A673 (cell line): ENCODE results near the gene CHMP2A. TPM values are rescaled to one million over a fixed set of nuclear protein-coding genes. Genes with fewer than 3 reads are reported as not detected.

Experiments used
- BruUV-seq: library from RNA; stranded (reverse); fragments of 400-500 nt; replicated peaks from 2 replicates; lab custom pipeline; 2021; lab: Mats Ljungman, UMichigan
- CTCF ChIA-PET: fragments of 300-600 bp; sonication (Branson Sonifier 250); formaldehyde crosslinking; loops from one replicate; lab custom pipeline; 2022; ENCODE audit warnings: antibody characterized with exemption; lab: Charles Lee
- POLR2A ChIA-PET: fragments of 300-600 bp; sonication (Branson Sonifier 250); formaldehyde crosslinking; loops from one replicate; lab custom pipeline; 2022; ENCODE audit warnings: antibody characterized with exemption; ENCODE audit not compliant: low non-redundant PET; lab: Charles Lee
- DNase-seq: peaks from one replicate; pipeline ENCODE4 v3.0.0-alpha.2; 2015; ENCODE audit warnings: low spot score
- H3K27ac ChIP-seq: fragments of 200-600 bp; sonication (generic); 2 replicates; pipeline ENCODE4 v1.5.1; 2016; ENCODE audit warnings: mixed run types, low read depth, mild to moderate bottlenecking, mixed read lengths, antibody characterized with exemption, low read length; ENCODE audit not compliant: poor library complexity, severe bottlenecking
- H3K27me3 ChIP-seq: fragments of 200-600 bp; sonication (generic); replicated peaks from 2 replicates; pipeline ENCODE4 v1.6.1; 2017; ENCODE audit warnings: mixed run types, low read depth, mild to moderate bottlenecking, mixed read lengths, antibody characterized with exemption, low read length; ENCODE audit not compliant: insufficient read depth, poor library complexity
- H3K36me3 ChIP-seq: fragments of 200-600 bp; sonication (generic); 2 replicates; pipeline ENCODE4 v1.6.1; 2016; ENCODE audit warnings: mixed run types, mild to moderate bottlenecking, mixed read lengths, antibody characterized with exemption, low read length; ENCODE audit not compliant: insufficient read depth, poor library complexity, severe bottlenecking
- H3K4me1 ChIP-seq: fragments of 200-600 bp; sonication (generic); 2 replicates; pipeline ENCODE4 v1.6.1; 2017; ENCODE audit warnings: mixed run types, mild to moderate bottlenecking, mixed read lengths, antibody characterized with exemption, low read length; ENCODE audit not compliant: insufficient read depth, poor library complexity, severe bottlenecking
- H3K4me3 ChIP-seq: fragments of 200-600 bp; sonication (generic); 2 replicates; pipeline ENCODE4 v1.5.1; 2016; ENCODE audit warnings: low read depth, mixed run types, mild to moderate bottlenecking, mixed read lengths, low read length; ENCODE audit not compliant: poor library complexity, severe bottlenecking
- H3K9me3 ChIP-seq: fragments of 200-600 bp; sonication (generic); 2 replicates; pipeline ENCODE4 v1.6.1; 2016; ENCODE audit warnings: mixed run types, low read depth, mild to moderate bottlenecking, mixed read lengths, antibody characterized with exemption, low read length; ENCODE audit not compliant: poor library complexity, severe bottlenecking
- CTCF ChIP-seq: fragments of 300-800, 200-600 bp; sonication (generic); conservative IDR thresholded peaks from 2 replicates; pipeline ENCODE4 v1.5.1; 2017; ENCODE audit warnings: low read depth, mild to moderate bottlenecking, antibody characterized with exemption, low read length, moderate library complexity, mixed read lengths
- EZH2 ChIP-seq: fragments of 200-600 bp; sonication (generic); IDR thresholded peaks from 2 replicates; pipeline ENCODE4 v1.6.1; 2017; ENCODE audit warnings: borderline replicate concordance, low read depth, mild to moderate bottlenecking, mixed read lengths, antibody characterized with exemption, low read length; ENCODE audit not compliant: poor library complexity, severe bottlenecking
- intact Hi-C: fragments of 100-400 bp; cut with micrococcal nuclease; formaldehyde crosslinking; loops from one replicate; pipeline ENCODE4 v1.10.0; 2022; ENCODE audit not compliant: unreplicated experiment
- total RNA-seq: library from RNA; stranded (reverse); gene quantifications from 2 replicates; pipeline ENCODE4 v1.2.3, GENCODE V29; 2021

Gene CHMP2A
- total RNA-seq, 1 experiment from 2014 or later = 57.6 TPM

GRCh38 chr19:58572026-58572817, 17.3 kb upstream of the CHMP2A start:
- ChIA-PET POLR2A (interaction anchor here (0.5 to 0.6 kb wide), 2 partner anchors 17 to 50 kb away, joined by 5 to 18 read pairs; no protein-coding TSS in a partner anchor), CTCF (no interaction called here)
- no peak for DNase-seq
- Histone ChIP-seq H3K27me3 (no peaks in the 10 kb centered on the region), H3K4me3 (peak overlapping the region; percentile 52), H3K36me3 (peaks cover 2% of the 10 kb centered on the region), H3K4me1 (peaks cover 10% of the 10 kb centered on the region), H3K27ac (peak overlapping the region; percentile 96), H3K9me3 (no peaks in the 10 kb centered on the region)
- TF ChIP-seq EZH2 (no peak), CTCF (no peak)
- intact Hi-C loops = no loop called here
- no TSS peak for BruUV-seq

GRCh38 chr19:58571575-58571947, 16.7 kb upstream of the CHMP2A start:
- Histone ChIP-seq H3K27ac (no peak overlapping the region), H3K27me3 (no peaks in the 10 kb centered on the region), H3K9me3 (no peaks in the 10 kb centered on the region), H3K36me3 (peaks cover 2% of the 10 kb centered on the region), H3K4me3 (no peak overlapping the region), H3K4me1 (peaks cover 10% of the 10 kb centered on the region)
- ChIA-PET CTCF (no interaction called here), POLR2A (no interaction called here)
- no peak for TF ChIP-seq CTCF
- no peak for TF ChIP-seq EZH2
- intact Hi-C loops = no loop called here
- no peak for DNase-seq
- BruUV-seq = no TSS peak

- no TSS peak for BruUV-seq
- H3K9me3 ChIP-seq = no peaks in the 10 kb centered on the region
- intact Hi-C loops = no loop called here
- peaks cover 2% of the 10 kb centered on the region for H3K36me3 ChIP-seq
- H3K4me3 ChIP-seq = no peak overlapping the region
- TF ChIP-seq CTCF (no peak), EZH2 (no peak)
- ChIA-PET CTCF (no interaction called here), POLR2A (no interaction called here)
- no peak for DNase-seq
- H3K27me3 ChIP-seq = no peaks in the 10 kb centered on the region
- no peak overlapping the region for H3K27ac ChIP-seq
- H3K4me1 ChIP-seq = peaks cover 10% of the 10 kb centered on the region
These were observed 16.1 kb upstream of the CHMP2A start for GRCh38 chr19:58570770-58571574.
